Gastrocnemius medialis (tissue), 4 donors: Measurements from ENCODE around the gene PROSER3. TPM values are rescaled to one million over a fixed set of nuclear protein-coding genes. Genes with fewer than 3 reads are reported as not detected.

ENCODE experiments used
- ATAC-seq, 2 donors: fragments of 150-250 bp; one replicate each; pipeline ENCODE4 v1.9.1; 2016
- DNase-seq, 2 donors: peaks; one replicate each; pipeline ENCODE4 v3.0.0-alpha.2; 2019
- H3K27ac ChIP-seq, 4 donors: fragments of 200-600 bp; sonication (generic); 1 replicate in 1 of 4; 2 replicates in 3 of 4; pipeline ENCODE4 v1.5.1; 2016 to 2018; ENCODE audit warnings: mild to moderate bottlenecking in 2 of 4, moderate library complexity in 1 of 4
- H3K27me3 ChIP-seq, 3 donors: fragments of 200-600 bp; sonication (generic) in 2 of 3; 1 replicate in 1 of 3; 2 replicates in 2 of 3; pipeline versions ENCODE4 v1.5.1 to v1.6.0; 2016 to 2019; ENCODE audit warnings: mild to moderate bottlenecking in 1 of 3, moderate library complexity in 1 of 3
- H3K36me3 ChIP-seq, 2 donors: fragments of 200-600 bp; sonication (generic) in 1 of 2; one replicate each; pipeline ENCODE4 v1.5.1; 2017 to 2018
- H3K4me1 ChIP-seq, 2 donors: fragments of 200-600 bp; sonication (generic) in 1 of 2; one replicate each; pipeline ENCODE4 v1.5.1; 2016 to 2017; ENCODE audit warnings: mild to moderate bottlenecking in 2 of 2
- H3K4me3 ChIP-seq, 4 donors: fragments of 200-600 bp; sonication (generic) in 3 of 4; 1 replicate in 1 of 4; 2 replicates in 3 of 4; pipeline ENCODE4 v1.5.1; 2016 to 2019; ENCODE audit warnings: mild to moderate bottlenecking in 2 of 4
- H3K9me3 ChIP-seq, 3 donors: fragments of 200-600 bp; sonication (generic) in 2 of 3; 1 replicate in 1 of 3; 2 replicates in 2 of 3; pipeline ENCODE4 v1.5.1; 2016 to 2019
- CTCF ChIP-seq, 5 experiments: fragments of 450-650 bp in 3 of 5; fragments of 200-600 bp in 2 of 5; sonication (generic) in 2 of 5; IDR thresholded peaks in 4 of 5; conservative IDR thresholded peaks in 1 of 5; 1 replicate in 4 of 5; 2 replicates in 1 of 5; pipeline ENCODE4 v1.5.1; 2016 to 2019; ENCODE audit warnings: antibody characterized with exemption in 5 of 5, mild to moderate bottlenecking in 3 of 5, moderate library complexity in 3 of 5
- POLR2A ChIP-seq, 2 donors: fragments of 450-650 bp; IDR thresholded peaks; one replicate each; pipeline ENCODE4 v1.6.1; 2017; ENCODE audit warnings: antibody characterized with exemption in 2 of 2, mild to moderate bottlenecking in 2 of 2, moderate library complexity in 2 of 2
- in situ Hi-C, 4 donors: fragments of 200-750 bp; cut with MboI; loops; one replicate each; pipeline versions ENCODE4 v1.15.0 to v1.8.0; 2017; ENCODE audit warnings: low sequenced_read_pairs in 4 of 4
- intact Hi-C: fragments of 100-400 bp; cut with DNase I; formaldehyde crosslinking; loops from one replicate; pipeline ENCODE4 v1.15.1; 2023; ENCODE audit warnings: low total_unique reads
- total RNA-seq, 4 donors: library from RNA; depleted of rRNA; stranded (reverse); fragments of >200 nt; gene quantifications; one replicate each; pipeline versions ENCODE4 v1.1.0 to v1.2.3, GENCODE V29; 2016

Gene PROSER3
- total RNA-seq, 4 donors from 2014 or later, result 0.63 to 4.3 (median 3.0) TPM

DNA sequence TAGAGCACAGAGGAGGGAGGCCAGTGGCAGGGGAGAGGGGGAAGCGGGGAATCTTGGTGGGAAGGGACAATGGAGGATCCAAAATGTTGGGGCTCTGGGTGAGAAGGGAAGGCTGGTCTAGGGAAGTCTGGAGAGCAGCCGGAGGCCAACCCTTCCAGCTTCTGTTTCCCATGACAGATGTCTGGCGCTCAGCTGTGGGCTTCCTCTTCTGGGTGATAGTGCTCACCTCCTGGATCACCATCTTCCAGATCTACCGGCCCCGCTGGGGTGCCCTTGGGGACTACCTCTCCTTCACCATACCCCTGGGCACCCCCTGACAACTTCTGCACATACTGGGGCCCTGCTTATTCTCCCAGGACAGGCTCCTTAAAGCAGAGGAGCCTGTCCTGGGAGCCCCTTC is 11.4 kb upstream of the PROSER3 start:
- DNase-seq, result no peak
- H3K27ac ChIP-seq, result peak overlapping the region; percentile 97 to 99 (median 99)
- peak overlapping the region in 2 of 4 donors; percentile 78 to 96 for H3K4me3 ChIP-seq
- peaks cover 0 to 9% of the 10 kb centered on the region in 2 donors for H3K36me3 ChIP-seq
- TF ChIP-seq POLR2A (IDR thresholded peaks at IDR 0.05), result no peak
- TF ChIP-seq CTCF (IDR thresholded peaks at IDR 0.05 in 4 of 5, conservative IDR thresholded peaks at IDR 0.05 in 1 of 5), result no peak
- in situ Hi-C loops (no loop called here), intact Hi-C loops (loop anchor here (10.0 kb wide), 2 partner anchors 368 to 602 kb away; partner anchors contain the start of genes FXYD7, OVOL3, POLR2I and TBCB)
- H3K27me3 ChIP-seq, result no peaks in the 10 kb centered on the region
- ATAC-seq, result no peak
- peaks cover 23 to 37% of the 10 kb centered on the region in 2 donors for H3K4me1 ChIP-seq
- H3K9me3 ChIP-seq, result no peaks in the 10 kb centered on the region

GRCh38 chr19:35748106-35749020 is 9.6 kb upstream of the PROSER3 start, which contains the start of gene LIN37:
LIN37 (plus strand) TSS chr19:35748576; CDS start chr19:35748725, 149 bp downstream.
- Histone ChIP-seq H3K36me3 (peaks cover 0 to 22% of the 10 kb centered on the region in 2 donors), H3K27me3 (no peaks in the 10 kb centered on the region), H3K4me3 (peak within 1 kb of the TSS; percentile 87 to 98 (median 92)), H3K4me1 (peaks cover 23 to 37% of the 10 kb centered on the region in 2 donors), H3K27ac (peak within 1 kb of the TSS; percentile 89 to 94 (median 92)), H3K9me3 (no peaks in the 10 kb centered on the region)
- TF ChIP-seq CTCF (IDR thresholded peaks at IDR 0.05 in 4 of 5, conservative IDR thresholded peaks at IDR 0.05 in 1 of 5), result peak in 4 of 5 experiments; percentile 42 to 48 (median 44)
- peak; percentile 95 to 96 for TF ChIP-seq POLR2A (IDR thresholded peaks at IDR 0.05)
- ATAC-seq, result peak; percentile 87 to 92
- intact Hi-C loops, result loop anchor here (10.0 kb wide), 2 partner anchors 366 to 604 kb away; partner anchors contain the start of genes FXYD7, OVOL3, POLR2I and TBCB
- peak; percentile 99 to 100 for DNase-seq
- in situ Hi-C loops, result no loop called here

- peaks cover 15 to 41% of the 10 kb centered on the region in 2 donors for H3K4me1 ChIP-seq
- TF ChIP-seq CTCF (IDR thresholded peaks at IDR 0.05 in 4 of 5, conservative IDR thresholded peaks at IDR 0.05 in 1 of 5), result no peak
- TF ChIP-seq POLR2A (IDR thresholded peaks at IDR 0.05), result no peak
- intact Hi-C loops (loop anchor here (10.0 kb wide), 1 partner anchor 465 kb away; the partner anchor contains the start of genes ZNF146 and ZNF565), in situ Hi-C loops (loop anchor here in 1 of 4 donors (25.0 kb wide), 1 partner anchor 387 kb away; the partner anchor contains the start of gene CAPNS1)
- H3K9me3 ChIP-seq, result no peaks in the 10 kb centered on the region
- peaks cover 0 to 16% of the 10 kb centered on the region in 2 donors for H3K36me3 ChIP-seq
- H3K27me3 ChIP-seq, result no peaks in the 10 kb centered on the region
- ATAC-seq, result no peak
- no peak overlapping the region for H3K4me3 ChIP-seq
- DNase-seq, result no peak
- H3K27ac ChIP-seq, result peak overlapping the region in 3 of 4 donors; percentile 5 to 91 (median 18)
Measured at GRCh38 chr19:35750167-35750566, 7.8 kb upstream of the PROSER3 start.

DNA sequence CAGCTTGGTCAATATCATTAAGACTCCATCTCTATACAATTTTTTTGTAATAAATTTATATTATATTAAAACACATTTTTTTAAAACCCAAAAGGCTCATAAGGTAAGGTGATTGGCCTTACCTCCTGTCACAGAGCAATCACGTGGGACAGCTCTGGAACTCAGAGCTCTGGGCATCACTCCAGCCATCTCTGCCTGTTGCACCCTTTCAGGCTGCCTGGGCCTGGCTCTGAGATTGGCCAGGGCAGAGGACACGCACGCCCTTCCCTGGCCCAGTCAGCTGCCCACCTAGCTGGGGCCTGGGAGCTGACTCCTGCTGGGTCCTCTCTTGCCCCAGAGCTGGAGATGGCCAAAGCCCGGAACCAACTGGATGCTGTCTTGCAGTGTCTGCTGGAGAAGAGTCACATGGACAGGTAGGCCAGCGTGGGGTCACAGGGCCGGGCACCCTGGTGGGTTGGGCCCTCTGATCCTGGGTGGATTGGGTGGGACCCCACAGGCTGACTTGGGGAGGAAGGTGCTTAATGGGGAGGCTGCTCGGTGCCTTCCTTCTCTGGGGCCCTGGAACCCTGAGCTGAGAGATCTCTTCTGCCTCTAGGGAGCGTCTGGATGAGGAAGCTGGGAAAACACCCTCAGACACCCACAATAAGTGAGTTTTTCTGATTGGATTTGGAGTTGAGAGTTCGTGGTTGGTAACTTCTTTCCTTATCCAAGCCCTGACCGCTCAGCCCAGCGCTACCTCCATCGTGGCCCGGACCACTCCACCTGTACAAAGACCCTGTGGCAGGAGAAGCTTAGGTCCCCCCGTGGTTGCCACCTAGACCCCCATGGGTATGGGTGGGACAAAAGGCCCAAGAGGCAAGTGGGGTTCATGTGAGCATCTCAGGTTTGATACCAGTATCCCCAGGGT is 5.9 kb upstream of the PROSER3 start:
- Histone ChIP-seq H3K36me3 (peaks cover 0 to 16% of the 10 kb centered on the region in 2 donors), H3K9me3 (no peaks in the 10 kb centered on the region), H3K4me1 (peaks cover 22 to 43% of the 10 kb centered on the region in 2 donors), H3K4me3 (no peak overlapping the region), H3K27me3 (no peaks in the 10 kb centered on the region), H3K27ac (peak overlapping the region in 3 of 4 donors; percentile 9 to 97 (median 95))
- in situ Hi-C loops, result loop anchor here in 1 of 4 donors (25.0 kb wide), 1 partner anchor 385 kb away; the partner anchor contains the start of gene CAPNS1
- DNase-seq (no peak), ATAC-seq (no peak)
- TF ChIP-seq POLR2A (IDR thresholded peaks at IDR 0.05) (no peak), CTCF (IDR thresholded peaks at IDR 0.05 in 4 of 5, conservative IDR thresholded peaks at IDR 0.05 in 1 of 5) (no peak)
- intact Hi-C loops, result loop anchor here (10.0 kb wide), 1 partner anchor 463 kb away; the partner anchor contains the start of genes ZNF146 and ZNF565
